ENCODE results near the gene RASGRF2.
A peak's percentile ranks its signal among the peaks of the same experiment; 100 is the strongest.

RASGRF2 gene

DNA sequence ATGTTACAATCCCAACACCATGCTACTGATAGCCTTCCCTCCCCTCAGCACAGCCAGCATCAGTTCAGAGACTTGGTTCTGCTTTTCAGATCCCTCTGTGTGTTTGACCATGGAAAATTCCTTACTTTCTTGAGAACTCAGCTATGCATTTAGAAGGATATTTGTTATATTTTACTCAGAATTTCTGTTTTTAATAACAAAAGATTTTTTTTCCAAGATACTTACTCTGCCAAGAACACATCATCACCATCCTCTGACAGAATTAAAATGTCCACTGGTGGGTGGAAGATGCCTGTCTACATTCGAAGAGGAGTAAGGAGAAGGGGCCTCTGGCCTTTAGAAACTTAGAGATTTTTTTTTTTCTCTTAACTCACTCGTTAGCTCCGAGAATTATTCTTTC is 216.9 kb downstream of the RASGRF2 start:
- DNase-seq (ENCODE audit: low spot score), result no peak

DNA sequence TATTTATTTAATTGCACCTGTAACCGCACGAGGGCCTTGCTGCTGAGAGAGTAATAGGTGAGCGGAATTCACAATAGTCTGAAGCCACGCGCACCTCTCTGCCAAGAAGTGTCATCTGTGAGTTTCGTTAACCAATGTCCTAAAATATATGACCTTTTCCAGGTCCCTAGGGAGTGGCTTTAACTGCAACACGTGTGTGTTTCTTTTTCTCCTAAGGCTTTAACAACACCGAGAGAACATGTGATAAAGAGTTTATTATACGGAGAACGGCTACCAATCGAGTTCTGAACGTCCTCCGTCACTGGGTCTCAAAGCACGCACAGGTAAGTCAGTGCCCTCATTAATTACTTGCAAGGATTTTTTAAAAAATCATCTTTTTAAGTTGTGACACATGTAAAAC is 219.8 kb downstream of the RASGRF2 start:
- DNase-seq (ENCODE audit: low spot score), result no peak

DNA sequence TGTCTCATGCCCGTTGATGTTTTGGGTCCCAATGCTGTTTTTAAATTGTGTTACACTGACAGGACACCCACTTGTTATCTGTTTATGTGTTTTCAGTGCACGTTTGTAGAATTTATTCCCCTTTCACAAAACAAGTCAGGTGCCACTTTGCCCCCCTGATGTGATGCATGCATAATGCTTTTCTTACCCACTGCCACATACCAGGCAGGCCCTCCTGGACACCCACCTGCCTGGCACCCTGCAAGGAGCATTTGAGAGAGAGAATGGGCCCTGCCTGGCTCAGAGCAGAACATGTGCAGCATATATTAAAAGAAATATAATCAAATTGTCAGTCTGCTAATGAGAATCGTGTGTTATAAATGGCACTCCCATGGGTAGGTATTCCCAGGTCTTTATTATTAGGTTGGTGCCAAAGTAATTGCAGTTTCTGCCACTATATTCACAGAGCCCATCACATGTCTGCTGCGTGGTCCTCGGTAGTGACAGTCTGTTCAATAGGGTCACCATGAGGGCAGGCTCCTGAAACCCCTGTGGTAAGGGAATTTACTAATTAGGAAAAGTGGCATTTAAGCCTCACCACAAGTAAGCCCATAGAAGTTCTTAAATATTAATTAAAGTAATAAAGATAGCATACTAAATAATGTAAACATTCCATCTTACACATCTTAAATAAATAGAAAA is 220.8 kb downstream of the RASGRF2 start:
- DNase-seq (ENCODE audit: low spot score), result no peak

DNA sequence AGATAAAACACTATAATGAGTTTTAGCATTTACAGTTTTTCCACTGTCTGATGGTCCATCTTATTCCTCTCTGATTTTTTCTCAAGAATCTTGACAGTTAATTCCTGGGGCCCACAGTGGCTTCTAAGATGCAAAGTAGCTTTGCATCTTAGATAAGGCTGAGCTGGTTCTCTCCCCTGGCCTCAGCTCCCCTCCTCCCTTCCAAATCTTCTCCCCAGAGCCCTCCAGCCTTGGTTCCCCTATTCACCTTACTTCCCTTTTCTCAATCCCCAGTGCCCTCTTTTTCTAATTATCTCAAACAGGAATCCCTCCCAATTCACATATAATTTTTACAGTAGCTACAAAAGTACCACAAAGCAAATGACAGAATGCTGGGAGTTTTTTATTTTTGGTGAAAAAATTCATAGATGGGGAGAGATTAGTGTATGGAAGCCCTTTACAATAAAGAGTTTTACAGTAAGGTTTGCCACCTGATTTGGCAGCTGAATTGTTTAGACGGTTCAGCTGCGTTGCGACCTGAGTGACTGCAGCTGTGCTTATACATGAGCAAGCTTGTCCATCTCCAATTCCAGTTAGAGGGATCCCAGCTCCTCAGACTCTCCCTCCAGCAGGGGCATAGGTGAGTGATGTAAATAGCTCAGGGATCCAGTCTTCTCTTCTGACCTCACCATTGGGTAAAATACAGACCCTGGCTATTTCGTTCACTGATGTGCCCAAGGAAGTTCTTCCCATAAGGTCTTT is 221.6 kb downstream of the RASGRF2 start:
- no peak for DNase-seq (ENCODE audit: low spot score)

DNA sequence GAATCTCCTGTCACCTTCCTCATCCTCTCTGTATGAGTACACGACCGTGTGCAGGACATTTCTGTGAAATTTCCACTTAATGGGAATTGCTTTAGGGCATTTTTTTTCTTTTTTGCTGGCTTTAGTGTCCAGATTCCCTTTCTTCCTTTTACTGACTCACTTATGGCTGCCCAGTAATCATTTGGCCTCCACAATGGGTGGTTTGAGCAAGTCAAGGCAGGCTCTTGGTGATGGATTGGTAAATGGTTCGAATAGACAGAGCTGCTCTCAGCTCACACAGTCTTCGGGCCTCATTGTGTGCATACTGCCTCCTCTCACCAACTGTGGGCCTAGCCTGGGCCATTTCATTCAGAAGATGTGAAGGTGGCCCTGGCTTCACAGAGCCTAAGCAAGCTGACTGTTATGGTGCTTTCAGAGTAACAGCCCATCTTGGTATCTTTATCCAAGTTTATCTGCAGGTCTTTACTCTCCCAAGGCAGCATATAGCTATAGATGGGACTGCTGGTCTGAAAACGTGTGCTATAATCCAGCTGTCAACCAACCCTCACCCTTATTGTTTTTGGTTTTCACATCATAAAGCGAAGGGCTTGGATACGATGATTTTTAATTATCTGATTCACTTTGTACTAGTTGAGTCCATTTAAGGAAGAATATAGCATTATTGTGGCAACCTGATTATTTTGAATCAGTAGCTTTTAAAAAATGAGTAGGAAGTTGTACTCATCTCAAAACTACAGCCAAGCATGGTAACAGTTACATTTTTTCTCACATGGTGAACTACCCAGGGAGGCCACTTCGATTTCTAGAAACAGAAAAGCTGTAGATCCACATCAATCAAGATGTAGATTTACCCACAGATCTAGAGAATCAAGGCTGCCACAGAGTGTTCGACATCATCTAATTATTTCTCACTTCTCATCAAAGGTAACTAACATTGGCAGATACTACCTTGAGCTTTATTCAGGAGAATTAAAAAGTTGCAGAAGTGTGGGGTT is 222.5 kb downstream of the RASGRF2 start:
- no peak for DNase-seq (ENCODE audit: low spot score)

DNA sequence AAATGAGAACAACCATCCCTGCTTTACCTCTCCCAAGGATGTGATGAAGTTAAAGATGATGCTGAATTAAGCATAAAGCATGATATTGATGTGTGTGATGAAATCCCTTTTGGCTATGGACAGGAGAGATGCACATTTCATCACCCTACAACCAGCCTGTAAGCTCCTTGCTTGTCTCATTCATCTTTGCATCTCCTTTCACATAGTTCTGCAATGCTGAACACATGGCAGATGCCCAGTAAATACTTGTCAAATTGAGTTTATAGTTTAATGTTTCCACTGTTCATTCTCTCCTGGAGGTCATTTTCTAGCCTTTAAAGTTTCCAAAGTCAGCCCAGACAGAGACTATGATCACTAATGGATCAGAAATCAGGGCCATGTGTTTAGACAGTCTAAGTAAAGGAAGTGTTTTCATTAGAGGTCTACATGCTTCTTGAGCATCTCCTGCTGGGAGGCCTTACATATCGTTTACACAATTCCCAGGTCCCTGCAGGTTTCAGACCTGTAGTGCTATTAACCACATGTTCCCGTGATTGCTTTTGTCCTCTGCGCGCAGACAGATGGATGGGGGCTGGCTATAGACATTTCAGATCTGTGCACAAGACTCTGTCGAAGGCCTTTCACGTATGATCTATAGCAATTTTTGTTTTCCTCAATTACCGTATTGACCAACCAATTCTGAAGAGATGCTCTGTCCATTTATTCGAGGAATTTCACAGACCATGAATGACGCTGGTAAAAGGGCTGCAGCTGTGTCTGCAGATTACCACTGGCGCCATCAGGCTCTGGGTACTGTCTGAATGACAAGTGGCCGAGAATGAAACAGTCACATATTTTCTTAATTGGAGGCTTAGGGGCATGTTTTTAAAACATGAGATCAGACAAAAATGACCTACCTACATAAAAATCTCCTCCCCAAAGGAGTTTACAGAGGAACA is 223.9 kb downstream of the RASGRF2 start:
- DNase-seq (ENCODE audit: low spot score), result no peak

DNA sequence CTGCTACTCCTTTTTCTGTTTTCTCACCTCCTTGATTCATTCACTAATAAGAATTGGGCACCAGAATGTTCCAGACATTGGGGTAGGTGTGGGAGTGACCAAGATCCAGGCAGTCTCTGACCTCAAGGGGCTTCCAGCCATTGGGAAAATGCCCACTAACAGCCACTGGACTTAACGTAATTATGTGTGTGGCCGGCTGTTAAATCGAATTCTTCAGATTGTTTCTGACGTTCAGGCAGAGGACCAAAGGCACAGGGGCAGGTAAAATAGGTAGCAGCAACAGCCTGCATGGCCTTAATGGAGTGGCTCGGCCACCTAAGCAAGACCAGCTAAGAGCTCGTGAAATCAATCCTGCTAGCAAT is 224.6 kb downstream of the RASGRF2 start:
- DNase-seq (ENCODE audit: low spot score), result no peak

DNA sequence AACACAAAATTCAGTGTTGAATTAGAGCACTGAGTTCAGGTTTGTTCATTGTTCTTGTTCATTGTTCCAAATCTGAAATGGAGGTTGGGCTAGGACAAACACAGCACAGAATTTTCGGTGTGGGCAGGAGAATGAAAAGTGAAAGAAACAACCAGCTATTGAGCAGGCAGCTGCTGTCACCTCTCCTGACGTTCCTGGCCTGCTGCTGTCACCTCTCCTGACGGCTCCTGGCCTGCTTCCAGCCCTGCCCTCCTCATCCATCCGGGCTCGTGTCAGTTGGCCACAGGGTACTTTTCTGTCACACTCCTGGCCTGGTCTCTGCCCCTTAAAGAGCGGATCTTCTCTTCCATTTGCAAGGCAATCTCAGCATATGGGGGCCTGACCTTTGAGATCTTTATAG is 227.7 kb downstream of the RASGRF2 start:
- DNase-seq (ENCODE audit: low spot score), result no peak

DNA sequence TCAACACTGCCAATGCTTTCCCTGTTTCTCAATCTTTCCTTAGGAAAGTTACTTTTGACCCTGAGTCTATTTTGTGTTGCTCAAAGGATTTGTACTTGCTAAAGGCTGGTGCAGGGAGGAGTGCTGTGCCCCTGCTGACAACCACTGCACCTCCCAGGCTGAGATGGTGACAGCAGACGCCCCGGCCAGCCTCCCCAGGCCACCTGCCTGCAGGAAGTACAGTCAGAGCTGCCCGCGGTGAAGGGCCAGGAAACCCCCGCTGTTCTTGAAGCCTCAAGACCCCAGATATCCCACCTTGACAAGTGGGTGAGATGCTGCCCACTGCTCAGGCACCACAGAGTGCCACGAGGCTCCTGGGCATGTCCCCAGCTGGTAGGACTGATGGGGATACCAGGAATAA is 228.8 kb downstream of the RASGRF2 start:
- DNase-seq (ENCODE audit: low spot score), result no peak

DNA sequence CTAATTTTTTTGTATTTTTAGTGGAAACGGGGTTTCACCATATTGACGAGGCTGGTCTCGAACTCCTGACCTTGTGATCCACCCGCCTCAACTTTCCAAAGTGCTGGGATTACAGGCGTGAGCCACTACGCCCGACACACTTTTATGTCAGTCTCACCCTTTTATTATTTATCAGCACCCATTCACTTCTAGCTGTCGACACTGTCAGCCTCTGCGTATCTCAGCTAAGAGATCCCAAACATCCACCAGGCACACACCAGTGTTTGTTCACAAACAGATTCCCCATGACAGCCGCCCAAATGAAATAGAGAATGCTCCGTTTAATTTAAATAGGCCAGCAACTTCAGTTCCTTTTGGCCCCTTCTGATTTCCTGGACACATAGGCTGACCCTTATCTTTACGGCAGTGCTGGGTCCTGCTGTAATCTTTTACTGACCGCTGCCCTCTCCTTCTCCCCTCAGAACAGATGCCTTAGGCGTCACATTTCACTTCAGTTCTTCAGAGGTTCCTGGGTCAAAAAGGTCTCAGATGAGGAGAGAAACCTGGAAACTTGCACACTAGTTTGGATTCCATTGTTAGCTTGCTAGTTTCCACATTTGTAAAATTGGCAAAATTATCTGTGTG is 229.8 kb downstream of the RASGRF2 start:
- no peak for DNase-seq (ENCODE audit: low spot score)

DNA sequence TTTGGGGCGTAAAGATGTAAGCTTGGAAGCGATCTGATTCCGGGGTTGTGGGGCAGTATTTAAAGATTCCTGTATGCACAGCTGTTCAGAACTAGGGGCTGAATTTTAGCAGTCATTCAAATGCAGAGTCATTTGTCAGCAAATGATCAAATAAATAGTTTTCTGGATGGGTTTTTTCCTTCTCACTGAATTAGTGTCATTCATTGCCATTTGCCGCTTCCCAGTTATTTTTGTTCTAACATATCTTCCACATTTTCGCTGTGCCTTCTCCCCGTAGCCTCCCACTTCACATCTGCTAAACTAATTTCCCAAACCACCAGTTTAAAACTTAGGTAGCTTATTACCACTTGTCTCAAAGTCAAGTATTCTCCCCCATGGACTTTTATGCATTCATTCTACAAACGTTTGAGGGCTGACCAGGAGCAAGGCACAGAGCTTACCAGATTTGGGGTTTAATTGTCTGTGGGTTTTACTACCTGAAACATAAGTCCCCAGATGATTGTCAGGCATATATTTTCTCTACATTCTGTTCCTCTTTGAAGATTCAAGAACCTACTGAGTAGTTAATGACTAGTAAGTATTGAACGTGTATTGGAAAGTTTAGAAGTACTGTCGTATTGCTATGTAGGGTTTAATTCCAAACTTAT is 231.7 kb downstream of the RASGRF2 start:
- no peak for DNase-seq (ENCODE audit: low spot score)

DNA sequence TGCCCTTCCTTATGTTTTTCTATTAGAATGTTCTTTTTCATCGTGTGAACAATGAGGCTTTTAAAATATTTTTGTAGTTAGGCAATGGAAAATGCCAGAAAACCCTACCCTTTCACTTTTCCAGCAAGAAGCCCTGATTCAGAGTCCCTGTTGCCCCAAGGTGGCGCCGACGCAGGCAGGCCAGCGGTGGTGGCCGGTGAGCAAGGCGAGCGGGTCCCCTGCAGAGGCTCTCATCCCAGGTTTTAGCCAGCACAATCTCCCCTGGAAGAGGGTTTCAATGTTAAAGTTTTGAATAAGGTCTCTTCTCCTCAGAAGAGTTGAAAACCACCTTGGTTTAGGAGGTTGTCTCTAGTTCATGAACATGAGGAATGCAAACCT is 232.2 kb downstream of the RASGRF2 start:
- DNase-seq (ENCODE audit: low spot score), result no peak

DNA sequence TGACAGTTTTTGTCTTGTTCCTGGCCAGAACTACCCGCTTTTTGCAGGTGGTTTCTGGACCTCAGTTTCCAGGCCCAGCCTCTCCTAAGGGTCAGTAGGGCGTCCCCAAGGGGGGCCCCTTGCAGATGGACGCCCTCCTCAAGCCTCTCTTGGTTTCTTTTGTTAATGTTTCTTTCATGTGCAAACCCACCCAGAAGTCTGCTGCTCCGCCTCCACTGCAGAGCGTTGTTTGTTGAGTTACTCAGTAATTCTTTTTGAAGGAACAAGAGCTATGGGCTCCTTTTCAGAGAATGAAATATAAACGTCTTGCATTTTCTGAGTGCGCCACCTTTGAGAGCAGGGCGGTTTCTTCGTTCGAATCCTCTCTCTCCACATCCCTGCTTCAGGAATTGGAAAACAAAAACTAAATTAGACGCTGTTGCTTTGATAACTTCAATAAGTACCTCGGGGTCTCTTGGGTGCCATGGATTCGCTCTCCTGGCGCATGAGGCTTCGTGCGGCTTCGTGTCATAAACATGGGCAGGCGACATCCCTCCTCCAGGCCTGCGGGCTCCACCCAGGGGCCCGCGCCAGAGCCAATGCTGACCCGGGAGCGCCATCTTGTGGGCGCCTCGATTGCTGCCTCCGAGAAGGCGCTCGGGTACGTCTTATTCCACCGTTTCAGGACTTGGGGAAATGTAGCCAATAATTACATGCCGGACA is 234.6 kb downstream of the RASGRF2 start:
- peak; percentile 69 for DNase-seq (ENCODE audit: low spot score)

DNA sequence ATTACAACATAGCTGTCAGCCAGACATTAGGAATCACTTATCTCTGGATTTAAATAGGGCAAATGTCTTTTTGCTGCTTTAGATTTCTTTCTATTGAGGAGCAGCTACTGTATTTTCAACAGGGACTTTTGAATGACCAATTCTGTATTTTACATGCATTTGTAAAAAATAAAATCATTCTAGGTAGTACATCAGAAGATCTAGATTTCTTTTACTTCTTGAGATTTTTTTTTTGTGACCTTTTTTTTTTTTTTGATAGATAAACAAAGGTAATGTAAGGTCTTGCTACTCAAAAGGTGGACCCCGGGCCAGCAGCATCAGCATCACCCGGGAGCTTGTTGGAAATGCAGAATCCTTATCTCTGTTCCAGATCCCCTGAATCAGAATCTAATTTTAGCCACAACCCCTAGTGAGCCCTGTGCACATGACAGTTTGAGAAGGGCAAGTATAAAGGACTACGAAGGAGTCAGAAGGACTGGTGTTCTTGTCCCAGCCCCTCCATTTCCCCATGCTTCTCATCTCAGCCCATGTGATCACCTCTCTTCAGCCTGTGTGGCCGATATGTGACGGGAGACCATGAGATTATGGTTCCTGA is 235.3 kb downstream of the RASGRF2 start:
- no peak for DNase-seq (ENCODE audit: low spot score)

DNA sequence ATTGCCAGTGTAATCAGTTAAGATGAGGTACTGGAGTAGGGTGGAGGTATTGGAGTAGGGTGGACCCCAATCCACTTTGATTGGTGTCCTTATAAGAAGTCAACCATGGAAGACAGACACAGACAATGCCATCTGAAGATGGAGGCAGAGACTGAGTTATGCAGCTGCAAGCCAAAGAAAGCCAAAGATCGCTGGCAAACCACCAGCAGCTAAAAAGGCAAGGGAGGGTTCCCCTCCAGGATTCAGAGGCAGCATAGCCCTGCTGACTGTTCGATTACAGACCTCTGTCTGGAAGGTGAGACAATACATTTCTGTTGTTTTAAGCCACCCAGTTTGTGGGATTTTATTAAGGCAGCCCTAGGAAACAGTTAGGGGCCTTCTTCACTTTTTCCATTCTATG is 242.5 kb downstream of the RASGRF2 start:
- no peak for DNase-seq (ENCODE audit: low spot score)

DNA sequence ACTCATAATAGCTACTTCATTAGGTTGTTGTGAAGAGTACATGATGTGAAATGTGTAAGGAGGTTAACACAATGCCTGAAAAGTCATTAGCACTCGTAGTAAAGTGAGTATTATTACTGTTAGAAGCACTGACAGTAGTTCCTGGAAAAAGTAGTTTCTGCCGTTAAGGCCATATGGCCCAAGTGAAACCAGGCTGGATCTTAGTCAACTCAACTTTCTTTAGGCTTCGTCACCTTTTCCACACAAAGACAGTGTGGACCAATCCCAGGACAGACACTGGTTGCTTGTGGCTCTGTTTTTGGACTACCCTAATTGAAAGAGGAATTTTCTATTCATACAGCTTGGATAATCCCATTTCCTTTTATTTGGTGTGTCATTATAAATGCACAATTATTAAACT is 243.6 kb downstream of the RASGRF2 start:
- DNase-seq (ENCODE audit: low spot score), result no peak

DNA sequence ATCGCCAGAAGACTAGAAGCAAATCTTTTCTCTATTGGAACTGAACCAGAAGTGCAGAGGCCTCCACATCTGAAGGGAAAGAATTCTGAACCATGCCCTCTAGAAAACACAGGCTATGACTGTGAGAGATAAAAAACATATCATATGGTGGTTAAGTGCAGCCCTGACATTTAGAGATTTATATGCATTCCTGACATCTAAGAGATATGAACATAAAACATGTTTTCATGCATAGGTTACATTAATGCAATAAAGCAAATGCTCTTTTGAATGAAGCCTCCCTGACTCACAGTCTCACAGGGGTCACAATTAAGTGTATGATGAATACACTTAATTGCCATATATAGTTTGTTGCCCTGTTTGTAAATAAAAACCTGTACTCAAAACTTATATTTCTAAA is 244.0 kb downstream of the RASGRF2 start:
- DNase-seq (ENCODE audit: low spot score), result no peak

DNA sequence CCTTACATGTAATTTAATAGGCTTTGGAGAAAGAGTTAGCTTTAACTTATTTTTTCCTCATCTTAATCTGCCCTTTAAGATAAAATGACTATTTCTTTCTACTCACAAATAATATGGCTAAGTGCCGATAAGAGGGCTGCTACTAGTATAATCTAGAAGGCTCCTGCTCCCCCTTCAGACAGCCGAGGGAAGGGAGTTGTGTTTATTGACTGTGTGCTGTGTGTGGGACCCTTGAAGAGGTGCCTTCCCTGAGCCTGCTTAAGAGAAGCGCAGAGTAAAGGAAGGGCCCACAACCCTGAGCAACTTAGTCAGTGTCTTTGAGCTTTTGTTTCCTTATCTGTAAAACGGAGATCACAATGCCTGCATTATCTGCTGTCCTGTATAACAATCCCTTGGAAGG is 244.9 kb downstream of the RASGRF2 start:
- no peak for DNase-seq (ENCODE audit: low spot score)

DNA sequence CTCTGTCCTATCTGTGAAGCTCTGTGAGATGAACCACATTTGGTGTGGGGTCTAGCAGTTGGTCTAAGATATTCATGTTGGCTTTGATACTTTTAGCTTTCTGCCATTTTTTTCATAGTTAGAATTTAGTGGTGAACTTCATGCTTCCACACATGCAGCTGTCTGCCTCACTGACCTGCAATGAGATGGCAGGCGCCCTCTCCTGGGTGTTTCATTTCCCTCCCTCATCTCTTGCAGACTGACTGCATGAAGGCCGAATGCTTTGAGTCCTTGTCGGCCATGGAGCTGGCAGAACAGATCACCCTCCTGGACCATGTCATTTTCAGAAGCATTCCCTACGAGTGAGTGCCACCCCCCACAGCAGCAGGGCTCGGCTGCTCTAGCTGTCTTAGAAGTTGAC is 246.8 kb downstream of the RASGRF2 start:
- DNase-seq (ENCODE audit: low spot score), result no peak

DNA sequence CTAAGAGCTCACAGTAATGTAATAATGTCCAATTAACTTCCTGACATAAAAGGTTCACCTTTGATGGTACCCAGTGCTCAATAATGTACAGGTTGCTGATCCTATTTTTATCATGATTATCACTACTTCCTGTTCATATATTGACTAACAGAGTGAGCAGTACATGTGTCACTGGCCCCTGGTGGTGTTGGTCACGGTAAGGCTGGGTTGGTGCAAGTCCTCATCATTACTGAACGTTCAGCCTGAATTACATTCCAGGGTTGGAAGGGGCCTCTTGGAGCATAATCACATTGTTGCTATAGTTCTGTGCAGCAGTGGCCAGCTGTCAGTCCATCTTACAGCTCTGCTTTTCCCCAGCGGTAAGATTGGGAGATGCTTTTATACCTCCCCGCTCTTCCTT is 248.7 kb downstream of the RASGRF2 start:
- no peak for DNase-seq (ENCODE audit: low spot score)
